NCI-H2107 treated with DMSO at 0.1 percent for 48 hours (cell line): ENCODE data around the gene AGMAT.

Experiments used
- DNase-seq: peaks from one replicate; lab custom pipeline; 2025; ENCODE audit not compliant: unreplicated experiment; lab: John Stamatoyannopoulos, UW

The AGMAT gene

GRCh38 chr1:15584489-15585363, at the start of gene AGMAT:
TSS of gene AGMAT (minus strand) at chr1:15585051. CDS start at chr1:15584967, 84 bp downstream.
- no peak for DNase-seq

- DNase-seq: no peak
Observed at GRCh38 chr1:15633756-15634420, 49.0 kb upstream of the AGMAT start.

GRCh38 chr1:15628003-15628402, 43.2 kb upstream of the AGMAT start:
- no peak for DNase-seq

GRCh38 chr1:15627343-15627988, 42.6 kb upstream of the AGMAT start:
- DNase-seq: no peak

- no peak for DNase-seq
Observed at GRCh38 chr1:15626269-15626950, 41.6 kb upstream of the AGMAT start.

GRCh38 chr1:15625056-15625917, 40.4 kb upstream of the AGMAT start:
- DNase-seq: no peak

- DNase-seq: no peak
Observed at GRCh38 chr1:15624133-15624714, 39.4 kb upstream of the AGMAT start.

GRCh38 chr1:15623435-15623834, 38.6 kb upstream of the AGMAT start:
- DNase-seq: no peak

GRCh38 chr1:15622712-15623373, 38.0 kb upstream of the AGMAT start:
- no peak for DNase-seq

- no peak for DNase-seq
Observed at GRCh38 chr1:15621975-15622374, 37.1 kb upstream of the AGMAT start.

GRCh38 chr1:15620902-15621682, 36.2 kb upstream of the AGMAT start:
- no peak for DNase-seq

GRCh38 chr1:15620155-15620545, 35.3 kb upstream of the AGMAT start:
- DNase-seq: no peak

- DNase-seq: no peak
Observed at GRCh38 chr1:15618655-15619525, 34.0 kb upstream of the AGMAT start.

GRCh38 chr1:15618077-15618654, 33.3 kb upstream of the AGMAT start:
- DNase-seq: no peak

- peak; percentile 77 for DNase-seq
Observed at GRCh38 chr1:15617173-15618076, 32.6 kb upstream of the AGMAT start, which contains the start of gene DDI2. TSS of gene DDI2 (plus strand) at chr1:15617458. CDS start at chr1:15617671, 213 bp downstream.
